CD4-positive, alpha-beta T cell (primary cell): ENCODE data around the gene PRSS16. TPM values are rescaled to one million over a fixed set of nuclear protein-coding genes. Genes with fewer than 3 reads are reported as not detected.

Experiments
- ATAC-seq: fragments of 200-7000 bp; cut with Tn5 transposase; one replicate; pipeline ENCODE4 v1.10.0; 2022; ENCODE audit warnings: mild to moderate bottlenecking; ENCODE audit not compliant: poor library complexity
- CTCF ChIA-PET: fragments of 350-600 bp; sonication (Branson Sonifier 250); formaldehyde crosslinking; loops from one replicate; lab custom pipeline; 2021; ENCODE audit warnings: antibody characterized with exemption, inconsistent platforms; lab: Charles Lee
- POLR2A ChIA-PET: fragments of 350-600 bp; sonication (Branson Sonifier 250); formaldehyde crosslinking; loops from one replicate; lab custom pipeline; 2021; ENCODE audit warnings: antibody characterized with exemption, inconsistent platforms; lab: Charles Lee
- DNase-seq, 14 experiments: peaks; one replicate each; pipeline ENCODE4 v3.0.0-alpha.2; 2013 to 2020; ENCODE audit warnings: mixed read lengths in 2 of 14
- H3K27ac ChIP-seq, 2 donors: one replicate each; pipeline versions ENCODE4 v1.5.1 to v1.7.0; 2013; ENCODE audit warnings: low read length in 2 of 2, low read depth in 1 of 2, mild to moderate bottlenecking in 1 of 2
- H3K27me3 ChIP-seq, 2 experiments: 1 replicate in 1 of 2; 2 replicates in 1 of 2; pipeline versions ENCODE4 v1.6.1 to v1.7.0; 2013; ENCODE audit warnings: low read length in 2 of 2, control low read depth in 1 of 2, mild to moderate bottlenecking in 1 of 2, moderate library complexity in 1 of 2; ENCODE audit not compliant: insufficient read depth in 2 of 2, control insufficient read depth in 1 of 2
- H3K36me3 ChIP-seq: one replicate; pipeline ENCODE4 v1.6.1; 2013; ENCODE audit warnings: low read length, control low read depth; ENCODE audit not compliant: insufficient read depth
- H3K4me1 ChIP-seq: one replicate; pipeline ENCODE4 v1.6.1; 2013; ENCODE audit warnings: low read length, control low read depth; ENCODE audit not compliant: insufficient read depth
- H3K4me3 ChIP-seq: one replicate; pipeline ENCODE4 v1.5.1; 2013; ENCODE audit warnings: mild to moderate bottlenecking, low read length, moderate library complexity
- H3K9me3 ChIP-seq, 2 experiments: 1 replicate in 1 of 2; 2 replicates in 1 of 2; pipeline versions ENCODE4 v1.6.1 to v1.7.0; 2013; ENCODE audit warnings: low read length in 2 of 2, mild to moderate bottlenecking in 2 of 2, control low read depth in 1 of 2, moderate library complexity in 1 of 2; ENCODE audit not compliant: control insufficient read depth in 1 of 2, insufficient read depth in 1 of 2
- H3K27ac Mint-ChIP-seq: one replicate; pipeline ENCODE4 v1.8.0; 2020; ENCODE audit warnings: mixed read lengths
- H3K27me3 Mint-ChIP-seq: one replicate; pipeline ENCODE4 v1.8.0; 2021; ENCODE audit warnings: mixed read lengths
- H3K36me3 Mint-ChIP-seq: one replicate; pipeline ENCODE4 v1.8.0; 2021; ENCODE audit warnings: low read depth, mixed read lengths
- H3K4me1 Mint-ChIP-seq: one replicate; pipeline ENCODE4 v1.8.0; 2021; ENCODE audit warnings: low read depth, mixed read lengths
- H3K4me3 Mint-ChIP-seq: one replicate; pipeline ENCODE4 v1.8.0; 2020; ENCODE audit warnings: mild to moderate bottlenecking, mixed read lengths
- H3K9me3 Mint-ChIP-seq: one replicate; pipeline ENCODE4 v1.8.0; 2020; ENCODE audit warnings: mixed read lengths
- CTCF ChIP-seq: fragments of 200-600 bp; IDR thresholded peaks from one replicate; pipeline ENCODE4 v1.8.0; 2022; ENCODE audit warnings: antibody characterized with exemption, mild to moderate bottlenecking
- intact Hi-C, 2 experiments: fragments of 100-400 bp; cut with DNase I in 1 of 2; cut with micrococcal nuclease in 1 of 2; formaldehyde crosslinking; loops; one replicate each; pipeline versions ENCODE4 v1.15.1 to v1.9.0; 2023 to 2025; cut with DNase I, micrococcal nuclease
- total RNA-seq, 174 experiments: library from RNA in 2 of 174; stranded (reverse) in 2 of 174; gene quantifications; one replicate each; pipeline ENCODE4 v1.2.3 and lab custom pipeline; 2021 to 2026

Gene PRSS16
- total RNA-seq, 2 experiments from 2014 or later = 0.69 to 0.98 TPM

- H3K4me1 ChIP-seq = peaks cover 2% of the 10 kb centered on the region
- intact Hi-C loops = no loop called here
- H3K4me3 ChIP-seq = no peak overlapping the region
- no peak overlapping the region for H3K27ac Mint-ChIP-seq
- H3K27me3 Mint-ChIP-seq = peaks cover 85% of the 10 kb centered on the region
- ATAC-seq (no peak), DNase-seq (no peak)
- H3K27me3 ChIP-seq = peaks cover 68% of the 10 kb centered on the region in 2 experiments
- peaks cover 3% of the 10 kb centered on the region for H3K4me1 Mint-ChIP-seq
- ChIA-PET CTCF (no interaction called here), POLR2A (no interaction called here)
- no peak overlapping the region for H3K27ac ChIP-seq
- no peaks in the 10 kb centered on the region for H3K36me3 ChIP-seq
- peaks cover 7% of the 10 kb centered on the region for H3K36me3 Mint-ChIP-seq
- no peak overlapping the region for H3K4me3 Mint-ChIP-seq
- peaks cover 14 to 39% of the 10 kb centered on the region in 2 experiments for H3K9me3 ChIP-seq
- TF ChIP-seq CTCF = no peak
- peaks cover 8% of the 10 kb centered on the region for H3K9me3 Mint-ChIP-seq
These were observed 27.8 kb downstream of the PRSS16 start for GRCh38 chr6:27275025-27275956.

- peak overlapping the region; percentile 45 for H3K27ac Mint-ChIP-seq
These were observed 32.1 kb downstream of the PRSS16 start for GRCh38 chr6:27279513-27280063.

More at GRCh38 chr6:27279513-27280063, 32.1 kb downstream of the PRSS16 start:
- no peak for ATAC-seq
- intact Hi-C loops = loop anchor here in 1 of 2 experiments (1.0 to 5.0 kb wide), 2 partner anchors 16 to 42 kb away; no protein-coding TSS in a partner anchor
- POLR2A ChIA-PET = no interaction called here
- H3K4me1 ChIP-seq = peaks cover 2% of the 10 kb centered on the region
- Mint-ChIP-seq H3K27me3 (peaks cover 95% of the 10 kb centered on the region), H3K4me3 (no peak overlapping the region), H3K4me1 (peaks cover 9% of the 10 kb centered on the region), H3K9me3 (peaks cover 16% of the 10 kb centered on the region), H3K36me3 (peaks cover 14% of the 10 kb centered on the region)
- no peak for DNase-seq
- no peak overlapping the region for H3K4me3 ChIP-seq
- no peak for TF ChIP-seq CTCF
- no peak overlapping the region for H3K27ac ChIP-seq
- CTCF ChIA-PET = no interaction called here
- H3K36me3 ChIP-seq = no peaks in the 10 kb centered on the region
- peaks cover 76 to 86% of the 10 kb centered on the region in 2 experiments for H3K27me3 ChIP-seq
- H3K9me3 ChIP-seq = peaks cover 42 to 59% of the 10 kb centered on the region in 2 experiments
